IMR-90 (cell line): ENCODE data around the gene SCRN2. TPM values are rescaled to one million over a fixed set of nuclear protein-coding genes. Genes with fewer than 3 reads are reported as not detected.

ENCODE experiments used
- ATAC-seq: fragments of 200-7000 bp; cut with Tn5 transposase; 2 replicates; pipeline ENCODE4 v1.9.1; 2020; ENCODE audit warnings: low read depth, mild to moderate bottlenecking, moderate library complexity
- BruUV-seq: library from RNA; stranded (reverse); fragments of 400-500 nt; replicated peaks from 2 replicates; lab custom pipeline; 2021; lab: Mats Ljungman, UMichigan
- CTCF ChIA-PET: fragments of 300-600 bp; formaldehyde crosslinking; extraction: SDS; loops from one replicate; lab custom pipeline; 2021; ENCODE audit warnings: antibody characterized with exemption; lab: Yijun Ruan, JAX
- POLR2A ChIA-PET: fragments of 300-600 bp; sonication (Branson Sonifier 250); formaldehyde crosslinking; loops from one replicate; lab custom pipeline; 2022; ENCODE audit warnings: antibody characterized with exemption; ENCODE audit not compliant: unreplicated experiment; lab: Charles Lee
- DNase-seq: peaks from one replicate; pipeline ENCODE4 v3.0.0; 2013
- H2AFZ ChIP-seq: replicated peaks from 2 replicates; pipeline ENCODE3; 2013; ENCODE audit warnings: low read length, mild to moderate bottlenecking; ENCODE audit not compliant: poor library complexity
- H2AK5ac ChIP-seq: 2 replicates; pipeline ENCODE4 v1.6.1; 2013; ENCODE audit warnings: low read depth, low read length, inconsistent platforms
- H2AK9ac ChIP-seq: replicated peaks from 2 replicates; pipeline ENCODE3; 2013; ENCODE audit warnings: mild to moderate bottlenecking, low read depth, low read length, moderate library complexity; ENCODE audit not compliant: poor library complexity
- H2BK120ac ChIP-seq: 2 replicates; pipeline ENCODE4 v1.6.1; 2013; ENCODE audit warnings: low read depth, low read length, inconsistent platforms
- H2BK15ac ChIP-seq: 3 replicates; pipeline ENCODE4 v1.6.1; 2013; ENCODE audit warnings: low read depth, low read length, inconsistent platforms
- H2BK20ac ChIP-seq: 2 replicates; pipeline ENCODE4 v1.6.1; 2013; ENCODE audit warnings: low read depth, mild to moderate bottlenecking, inconsistent platforms, low read length, moderate library complexity
- H2BK5ac ChIP-seq: 2 replicates; pipeline ENCODE4 v1.6.1; 2013; ENCODE audit warnings: mild to moderate bottlenecking, low read depth, low read length, inconsistent platforms; ENCODE audit not compliant: poor library complexity, severe bottlenecking
- H3K14ac ChIP-seq: replicated peaks from 2 replicates; pipeline ENCODE4 v1.6.1; 2013; ENCODE audit warnings: low read depth, low read length, inconsistent platforms
- H3K18ac ChIP-seq: 2 replicates; pipeline ENCODE4 v1.6.1; 2013; ENCODE audit warnings: low read depth, low read length, control low read depth
- H3K23ac ChIP-seq: 2 replicates; pipeline ENCODE4 v1.6.1; 2013; ENCODE audit warnings: low read depth, low read length, inconsistent platforms
- H3K27ac ChIP-seq: 2 replicates; pipeline ENCODE4 v1.5.1; 2013; ENCODE audit warnings: mild to moderate bottlenecking, control low read depth, low read length; ENCODE audit not compliant: insufficient read depth
- H3K27me3 ChIP-seq: 2 replicates; pipeline ENCODE4 v1.6.1; 2013; ENCODE audit warnings: low read length; ENCODE audit not compliant: control insufficient read depth, insufficient read depth
- H3K36me3 ChIP-seq: 2 replicates; pipeline ENCODE4 v1.6.1; 2013; ENCODE audit warnings: low read length, mixed read lengths; ENCODE audit not compliant: control insufficient read depth, insufficient read depth
- H3K4ac ChIP-seq: 2 replicates; pipeline ENCODE4 v1.6.1; 2013; ENCODE audit warnings: low read depth, low read length, inconsistent platforms
- H3K4me1 ChIP-seq: 2 replicates; pipeline ENCODE4 v1.6.1; 2013; ENCODE audit warnings: low read length, mixed read lengths; ENCODE audit not compliant: control insufficient read depth, insufficient read depth
- H3K4me2 ChIP-seq: 2 replicates; pipeline ENCODE4 v1.6.1; 2013; ENCODE audit warnings: low read depth, mild to moderate bottlenecking, control low read depth, low read length, moderate library complexity
- H3K4me3 ChIP-seq: 2 replicates; pipeline ENCODE4 v1.5.1; 2013; ENCODE audit warnings: low read depth, mild to moderate bottlenecking, control low read depth, low read length, moderate library complexity; ENCODE audit not compliant: insufficient read depth
- H3K56ac ChIP-seq: 2 replicates; pipeline ENCODE4 v1.6.1; 2013; ENCODE audit warnings: low read length, inconsistent platforms; ENCODE audit not compliant: insufficient read depth; ENCODE audit errors: extremely low read depth
- H3K79me1 ChIP-seq, 2 experiments: 2 replicates each; pipeline ENCODE4 v1.6.1; 2013; ENCODE audit warnings: low read length in 2 of 2, inconsistent platforms in 1 of 2, low read depth in 1 of 2
- H3K9ac ChIP-seq: 2 replicates; pipeline ENCODE4 v1.6.1; 2013; ENCODE audit warnings: low read depth, low read length, control low read depth
- H3K9me1 ChIP-seq: 2 replicates; pipeline ENCODE4 v1.6.1; 2013; ENCODE audit warnings: low read length, inconsistent platforms; ENCODE audit not compliant: insufficient read depth
- H3K9me3 ChIP-seq: 2 replicates; pipeline ENCODE4 v1.6.1; 2013; ENCODE audit warnings: low read length; ENCODE audit not compliant: control insufficient read depth, insufficient read depth
- H4K20me1 ChIP-seq: 2 replicates; pipeline ENCODE4 v1.6.1; 2013; ENCODE audit warnings: low read length, inconsistent platforms; ENCODE audit not compliant: insufficient read depth
- H4K5ac ChIP-seq: 2 replicates; pipeline ENCODE4 v1.6.1; 2013; ENCODE audit warnings: mild to moderate bottlenecking, low read depth, low read length, control low read depth
- H4K8ac ChIP-seq, 2 experiments: 2 replicates each; pipeline ENCODE4 v1.6.1; 2013; ENCODE audit warnings: low read depth in 2 of 2, low read length in 2 of 2, control low read depth in 1 of 2, inconsistent platforms in 1 of 2
- H4K91ac ChIP-seq: 2 replicates; pipeline ENCODE4 v1.6.1; 2013; ENCODE audit warnings: low read depth, low read length, inconsistent platforms; ENCODE audit not compliant: insufficient read depth
- BHLHE40 ChIP-seq: fragments of 150-350 bp; IDR thresholded peaks from 2 replicates; pipeline ENCODE4 v1.6.1; 2016; ENCODE audit warnings: mild to moderate bottlenecking, low read depth, low read length
- CEBPB ChIP-seq: IDR thresholded peaks from 2 replicates; pipeline ENCODE4 v1.6.1; 2012; ENCODE audit warnings: low read depth, low read length, improper control_type of control experiment
- CHD1 ChIP-seq: IDR thresholded peaks from 2 replicates; pipeline ENCODE4 v1.6.1; 2012; ENCODE audit warnings: low read depth, low read length, improper control_type of control experiment
- FOS ChIP-seq: fragments of 150-350 bp; IDR thresholded peaks from 2 replicates; pipeline ENCODE4 v1.6.1; 2016; ENCODE audit warnings: low read depth, low read length
- MAFK ChIP-seq: IDR thresholded peaks from 2 replicates; pipeline ENCODE4 v1.6.1; 2012; ENCODE audit warnings: low read depth, low read length, improper control_type of control experiment
- MAZ ChIP-seq: IDR thresholded peaks from 2 replicates; pipeline ENCODE4 v1.6.1; 2012; ENCODE audit warnings: low read depth, mild to moderate bottlenecking, low read length, improper control_type of control experiment, moderate library complexity, borderline replicate concordance
- MXI1 ChIP-seq: IDR thresholded peaks from 2 replicates; pipeline ENCODE4 v1.6.1; 2012; ENCODE audit warnings: low read depth, mild to moderate bottlenecking, low read length, moderate library complexity, borderline replicate concordance
- NFE2L2 ChIP-seq: fragments of 150-350 bp; IDR thresholded peaks from 2 replicates; pipeline ENCODE4 v1.6.1; 2016; ENCODE audit warnings: low read depth, mild to moderate bottlenecking, low read length
- RAD21 ChIP-seq: IDR thresholded peaks from 2 replicates; pipeline ENCODE4 v1.6.1; 2012; ENCODE audit warnings: low read length, improper control_type of control experiment
- RCOR1 ChIP-seq: IDR thresholded peaks from 2 replicates; pipeline ENCODE4 v1.6.1; 2012; ENCODE audit warnings: mild to moderate bottlenecking, low read length, improper control_type of control experiment; ENCODE audit not compliant: insufficient replicate concordance
- RFX5 ChIP-seq: IDR thresholded peaks from 2 replicates; pipeline ENCODE4 v1.8.0; 2012; ENCODE audit warnings: low read depth, mild to moderate bottlenecking, low read length, moderate library complexity
- SMC3 ChIP-seq: fragments of 150-350 bp; IDR thresholded peaks from 2 replicates; pipeline ENCODE4 v1.6.1; 2016; ENCODE audit warnings: low read depth, mild to moderate bottlenecking, antibody characterized with exemption, low read length, moderate library complexity
- WGBS, 2 experiments: methylation state at CpG; one replicate each; pipeline versions ENCODE4 v1.1.5 to v1.1.7; 2013; ENCODE audit warnings: missing lambda C conversion rate in 2 of 2; ENCODE audit not compliant: insufficient read length in 1 of 2; ENCODE audit errors: extremely low coverage in 2 of 2; 5-methylcytosine and 5-hydroxymethylcytosine counted together
- dilution Hi-C: fragments of 300-500 bp; cut with HindIII; formaldehyde crosslinking; loops from one replicate; pipeline ENCODE4 v1.14.3; 2018; ENCODE audit warnings: low sequenced_read_pairs; ENCODE audit not compliant: unreplicated experiment
- in situ Hi-C: fragments of 300-500 bp; cut with MboI; formaldehyde crosslinking; loops from 3 replicates; pipeline ENCODE4 v1.14.3; 2019; ENCODE audit warnings: low sequenced_read_pairs, inconsistent platforms, mixed read lengths
- intact Hi-C: fragments of 100-400 bp; cut with micrococcal nuclease; formaldehyde crosslinking; loops from 2 replicates; pipeline ENCODE4 v1.10.0; 2022
- polyA plus RNA-seq, 3 experiments: library from polyadenylated mRNA; depleted of rRNA; stranded (reverse); fragments of >200 nt; gene quantifications; 2 replicates each; pipeline ENCODE4 v1.2.3, GENCODE V29; 2012; ENCODE audit warnings: low replicate concordance in 1 of 3
- total RNA-seq: library from RNA; depleted of rRNA; stranded (reverse); fragments of >200 nt; gene quantifications from 2 replicates; pipeline ENCODE4 v1.2.3, GENCODE V29; 2012
- TF ChIP-seq, protein P1 (sequence below): fragments of 150-350 bp; IDR thresholded peaks from 2 replicates; pipeline ENCODE4 v1.6.1; 2017; ENCODE audit warnings: mild to moderate bottlenecking, antibody characterized with exemption, low read length, low read depth
- TF ChIP-seq, protein P2 (sequence below): conservative IDR thresholded peaks from 2 replicates; pipeline ENCODE4 v1.5.1; 2012; ENCODE audit warnings: mild to moderate bottlenecking, low read depth, low read length, improper control_type of control experiment
- TF ChIP-seq, protein P3 (sequence below): fragments of 150-350 bp; IDR thresholded peaks from 2 replicates; pipeline ENCODE4 v1.6.1; 2016; ENCODE audit warnings: low read depth, mild to moderate bottlenecking, low read length, moderate library complexity, borderline replicate concordance

The SCRN2 gene
- total and polyA plus RNA-seq, 2 of the 4 experiments (the other 2 are of a cell fraction): 17.2 to 31.0 TPM

DNA sequence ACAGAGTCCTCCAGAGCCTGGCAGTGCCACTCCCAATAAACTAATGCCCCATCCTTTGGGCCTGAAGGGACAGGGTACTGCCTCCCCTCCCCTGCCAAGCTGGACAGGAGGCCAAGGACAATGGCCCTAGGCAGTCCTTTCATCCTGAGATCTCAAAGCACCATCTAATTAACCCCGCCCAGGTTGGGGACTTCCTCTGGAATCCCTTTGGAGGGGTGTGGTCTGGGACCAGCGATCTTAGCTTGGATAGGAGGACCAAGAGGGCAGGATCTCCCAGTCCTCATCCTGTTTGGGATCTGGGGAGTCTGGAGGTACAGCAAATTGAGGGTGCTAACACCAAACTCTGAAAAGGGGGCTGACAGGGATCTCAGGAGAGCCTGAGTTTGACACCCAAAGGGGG, 28.0 kb upstream of the SCRN2 start:
- peaks cover 50% of the 10 kb centered on the region for H3K27me3 ChIP-seq
- BruUV-seq: no TSS peak

More for the DNA sequence above, 28.0 kb upstream of the SCRN2 start:
- H3K4me1 ChIP-seq: peaks cover 2% of the 10 kb centered on the region; the same call in 1 of the 2 replicates
- no peak overlapping the region for H2AFZ ChIP-seq
- no peaks in the 10 kb centered on the region for H4K20me1 ChIP-seq
- DNase-seq (no peak), ATAC-seq (no peak)
- H2BK15ac ChIP-seq: no peak overlapping the region
- ChIA-PET CTCF (no interaction called here), POLR2A (no interaction called here)
- intact Hi-C loops (no loop called here), dilution Hi-C loops (no loop called here), in situ Hi-C loops (no loop called here)
- no peak overlapping the region for H4K8ac ChIP-seq
- H3K9me1 ChIP-seq: no peaks in the 10 kb centered on the region
- no peak overlapping the region for H2AK5ac ChIP-seq
- no peaks in the 10 kb centered on the region for H3K36me3 ChIP-seq
- no peak overlapping the region for H3K4me2 ChIP-seq
- H3K14ac ChIP-seq: no peak overlapping the region
- H3K4ac ChIP-seq: no peak overlapping the region
- no peak for TF ChIP-seq BHLHE40
- no peak for TF ChIP-seq MAFK
- TF ChIP-seq CEBPB: no peak
- TF ChIP-seq RAD21: no peak
- TF ChIP-seq MXI1: no peak
- no peak for TF ChIP-seq CHD1
- TF ChIP-seq, protein P1, sequence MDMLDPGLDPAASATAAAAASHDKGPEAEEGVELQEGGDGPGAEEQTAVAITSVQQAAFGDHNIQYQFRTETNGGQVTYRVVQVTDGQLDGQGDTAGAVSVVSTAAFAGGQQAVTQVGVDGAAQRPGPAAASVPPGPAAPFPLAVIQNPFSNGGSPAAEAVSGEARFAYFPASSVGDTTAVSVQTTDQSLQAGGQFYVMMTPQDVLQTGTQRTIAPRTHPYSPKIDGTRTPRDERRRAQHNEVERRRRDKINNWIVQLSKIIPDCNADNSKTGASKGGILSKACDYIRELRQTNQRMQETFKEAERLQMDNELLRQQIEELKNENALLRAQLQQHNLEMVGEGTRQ: no peak
- no peak for TF ChIP-seq MAZ
- TF ChIP-seq RFX5: no peak
- TF ChIP-seq RCOR1: no peak
- TF ChIP-seq, protein P2, sequence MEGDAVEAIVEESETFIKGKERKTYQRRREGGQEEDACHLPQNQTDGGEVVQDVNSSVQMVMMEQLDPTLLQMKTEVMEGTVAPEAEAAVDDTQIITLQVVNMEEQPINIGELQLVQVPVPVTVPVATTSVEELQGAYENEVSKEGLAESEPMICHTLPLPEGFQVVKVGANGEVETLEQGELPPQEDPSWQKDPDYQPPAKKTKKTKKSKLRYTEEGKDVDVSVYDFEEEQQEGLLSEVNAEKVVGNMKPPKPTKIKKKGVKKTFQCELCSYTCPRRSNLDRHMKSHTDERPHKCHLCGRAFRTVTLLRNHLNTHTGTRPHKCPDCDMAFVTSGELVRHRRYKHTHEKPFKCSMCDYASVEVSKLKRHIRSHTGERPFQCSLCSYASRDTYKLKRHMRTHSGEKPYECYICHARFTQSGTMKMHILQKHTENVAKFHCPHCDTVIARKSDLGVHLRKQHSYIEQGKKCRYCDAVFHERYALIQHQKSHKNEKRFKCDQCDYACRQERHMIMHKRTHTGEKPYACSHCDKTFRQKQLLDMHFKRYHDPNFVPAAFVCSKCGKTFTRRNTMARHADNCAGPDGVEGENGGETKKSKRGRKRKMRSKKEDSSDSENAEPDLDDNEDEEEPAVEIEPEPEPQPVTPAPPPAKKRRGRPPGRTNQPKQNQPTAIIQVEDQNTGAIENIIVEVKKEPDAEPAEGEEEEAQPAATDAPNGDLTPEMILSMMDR: no peak
- TF ChIP-seq NFE2L2: no peak
- TF ChIP-seq, protein P3, sequence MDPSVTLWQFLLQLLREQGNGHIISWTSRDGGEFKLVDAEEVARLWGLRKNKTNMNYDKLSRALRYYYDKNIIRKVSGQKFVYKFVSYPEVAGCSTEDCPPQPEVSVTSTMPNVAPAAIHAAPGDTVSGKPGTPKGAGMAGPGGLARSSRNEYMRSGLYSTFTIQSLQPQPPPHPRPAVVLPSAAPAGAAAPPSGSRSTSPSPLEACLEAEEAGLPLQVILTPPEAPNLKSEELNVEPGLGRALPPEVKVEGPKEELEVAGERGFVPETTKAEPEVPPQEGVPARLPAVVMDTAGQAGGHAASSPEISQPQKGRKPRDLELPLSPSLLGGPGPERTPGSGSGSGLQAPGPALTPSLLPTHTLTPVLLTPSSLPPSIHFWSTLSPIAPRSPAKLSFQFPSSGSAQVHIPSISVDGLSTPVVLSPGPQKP: no peak
- no peak for TF ChIP-seq FOS
- TF ChIP-seq SMC3: no peak
- H3K9me3 ChIP-seq: no peaks in the 10 kb centered on the region
- no peak overlapping the region for H3K9ac ChIP-seq
- no peak overlapping the region for H3K18ac ChIP-seq
- H2BK5ac ChIP-seq: no peak overlapping the region
- no peaks in the 10 kb centered on the region for H3K79me1 ChIP-seq
- no peak overlapping the region for H4K5ac ChIP-seq
- H3K56ac ChIP-seq: no peak overlapping the region
- no peak overlapping the region for H3K4me3 ChIP-seq
- no peak overlapping the region for H3K27ac ChIP-seq
- H2BK120ac ChIP-seq: 0 out of 2 replicates have a peak overlapping the region, but pooled peaks have one; percentile 8
- no peak overlapping the region for H2BK20ac ChIP-seq
- no peak overlapping the region for H3K23ac ChIP-seq
- no CpG with 5 or more reads among the region's 2 CpGs for WGBS, 2 experiments
- no peak overlapping the region for H4K91ac ChIP-seq
- no peak overlapping the region for H2AK9ac ChIP-seq
